SK-N-SH (cell line): Measurements from ENCODE around the gene CPED1.

Source experiments
- FOXM1 ChIP-seq: IDR thresholded peaks from 2 replicates; pipeline ENCODE4 v1.4.0; 2012; ENCODE audit warnings: low read depth, mild to moderate bottlenecking
- POLR2AphosphoS5 ChIP-seq: IDR thresholded peaks from 2 replicates; pipeline ENCODE4 v1.6.1; 2012; ENCODE audit warnings: low read depth, low read length

DNA sequence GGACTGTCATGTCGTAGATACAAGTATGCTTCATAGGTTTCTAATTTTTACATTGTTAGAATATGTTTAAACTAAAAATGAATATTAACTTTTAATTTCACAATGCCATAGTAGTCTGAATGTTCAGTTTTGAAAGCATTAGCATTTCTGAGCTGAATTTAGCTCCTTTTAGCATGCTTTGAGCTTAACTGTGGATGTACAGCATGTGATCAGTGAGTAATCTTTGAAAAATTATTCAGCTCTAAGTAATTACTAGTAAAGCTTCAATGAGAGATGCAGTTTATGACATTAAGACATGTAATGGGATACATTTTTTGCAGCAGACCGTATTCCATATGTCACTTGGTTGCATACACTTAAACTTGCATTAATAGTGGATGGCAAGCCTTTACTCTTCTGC lies 226.1 kb downstream of the CPED1 start:
- no peak for TF ChIP-seq POLR2AphosphoS5
- TF ChIP-seq FOXM1: no peak
